ENCODE measurements around the gene OR6C2.

DNA sequence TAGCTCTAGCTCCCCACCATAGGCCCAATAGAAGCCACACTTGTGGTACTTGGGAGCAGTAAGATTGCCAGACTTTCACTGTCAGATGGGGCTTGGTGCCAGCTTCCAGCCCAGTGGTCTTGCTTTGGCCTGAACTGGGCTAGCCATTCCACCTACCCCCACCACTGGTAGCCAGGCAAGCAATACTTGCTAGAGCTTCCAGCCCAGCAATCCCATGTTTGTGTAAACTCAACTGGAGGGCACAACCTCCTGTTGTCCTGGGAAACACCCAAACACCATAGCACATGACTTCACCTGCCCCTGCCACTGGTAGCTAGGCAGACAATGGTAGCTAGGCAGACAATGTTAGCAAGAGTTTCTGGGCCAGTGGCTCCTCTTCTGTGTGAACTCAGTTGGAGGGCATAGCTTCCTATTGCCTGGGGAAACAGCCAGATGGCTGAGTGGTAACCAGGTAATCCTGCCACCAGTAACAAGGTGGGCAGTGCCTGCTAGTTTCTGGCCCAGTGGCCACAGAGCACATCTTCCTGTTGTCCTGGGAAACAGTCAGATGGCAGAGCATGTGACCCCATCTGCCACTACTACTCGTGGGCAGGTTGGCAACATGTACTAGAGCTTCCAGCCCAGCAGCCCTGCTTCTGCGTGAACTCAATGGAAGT lies 23.4 kb upstream of the OR6C2 start:
- TF ChIP-seq, protein P1, sequence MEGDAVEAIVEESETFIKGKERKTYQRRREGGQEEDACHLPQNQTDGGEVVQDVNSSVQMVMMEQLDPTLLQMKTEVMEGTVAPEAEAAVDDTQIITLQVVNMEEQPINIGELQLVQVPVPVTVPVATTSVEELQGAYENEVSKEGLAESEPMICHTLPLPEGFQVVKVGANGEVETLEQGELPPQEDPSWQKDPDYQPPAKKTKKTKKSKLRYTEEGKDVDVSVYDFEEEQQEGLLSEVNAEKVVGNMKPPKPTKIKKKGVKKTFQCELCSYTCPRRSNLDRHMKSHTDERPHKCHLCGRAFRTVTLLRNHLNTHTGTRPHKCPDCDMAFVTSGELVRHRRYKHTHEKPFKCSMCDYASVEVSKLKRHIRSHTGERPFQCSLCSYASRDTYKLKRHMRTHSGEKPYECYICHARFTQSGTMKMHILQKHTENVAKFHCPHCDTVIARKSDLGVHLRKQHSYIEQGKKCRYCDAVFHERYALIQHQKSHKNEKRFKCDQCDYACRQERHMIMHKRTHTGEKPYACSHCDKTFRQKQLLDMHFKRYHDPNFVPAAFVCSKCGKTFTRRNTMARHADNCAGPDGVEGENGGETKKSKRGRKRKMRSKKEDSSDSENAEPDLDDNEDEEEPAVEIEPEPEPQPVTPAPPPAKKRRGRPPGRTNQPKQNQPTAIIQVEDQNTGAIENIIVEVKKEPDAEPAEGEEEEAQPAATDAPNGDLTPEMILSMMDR (IDR thresholded peaks at IDR 0.05), result no peak
- no peak for TF ChIP-seq POLR2A (IDR thresholded peaks at IDR 0.05)

Data from body of pancreas (tissue), 4 donors.